ENCODE measurements around the gene ERP29.
"Not testable (repeated sequence)": the region's sequence is repeated elsewhere in the genome, so short reads cannot be mapped to it uniquely, and the experiment has no call there.

Gene ERP29

DNA sequence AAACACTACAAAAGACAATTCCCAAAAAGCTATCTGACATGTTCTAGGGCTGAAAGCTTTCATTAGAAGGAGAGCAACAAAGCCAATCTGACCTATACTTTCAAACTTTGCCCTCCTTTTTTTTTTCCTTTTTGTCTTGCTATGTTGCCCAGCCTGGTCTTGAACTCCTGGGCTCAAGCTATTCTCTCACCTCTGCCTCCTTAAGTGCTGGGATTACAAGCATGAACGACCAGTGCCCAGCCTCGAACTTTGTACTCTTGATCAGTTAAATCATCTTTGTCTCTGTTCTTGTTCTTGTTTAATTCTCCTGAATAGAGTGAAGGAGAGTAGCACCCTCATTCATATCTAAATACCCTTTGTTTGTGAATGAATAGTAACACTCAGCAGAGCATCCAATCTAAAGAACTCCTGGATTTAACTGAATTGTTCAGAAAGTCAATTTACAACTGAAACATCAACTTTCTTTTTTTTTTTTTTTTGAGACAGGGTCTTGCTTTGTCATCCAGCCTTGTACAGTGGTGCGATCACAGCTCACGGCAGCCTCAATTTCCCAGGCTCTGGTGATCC is 22.1 kb downstream of the ERP29 start:
- no peak for DNase-seq (ENCODE audit: low spot score)
- no peak for FAIRE-seq

DNA sequence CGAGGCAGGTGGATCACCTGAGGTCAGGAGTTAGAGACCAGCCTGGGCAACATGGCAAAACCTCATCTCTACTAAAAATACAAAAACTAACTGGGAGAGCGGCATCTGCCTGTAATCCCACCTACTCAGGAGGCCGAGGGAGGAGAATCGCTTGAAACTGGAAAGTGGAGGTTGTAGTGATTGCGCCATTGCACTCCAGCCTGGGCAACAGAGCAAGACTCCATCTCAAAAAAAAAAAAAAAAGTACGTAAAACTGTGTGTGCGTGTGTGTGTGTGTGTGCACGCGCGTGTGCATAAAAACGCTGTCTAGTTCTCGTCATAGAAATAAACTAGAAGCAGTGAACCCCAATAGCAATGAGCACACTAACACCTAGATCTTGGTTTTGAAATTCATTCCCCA is 23.4 kb downstream of the ERP29 start:
- FAIRE-seq; DNase-seq (ENCODE audit: low spot score): not testable (repeated sequence)

DNA sequence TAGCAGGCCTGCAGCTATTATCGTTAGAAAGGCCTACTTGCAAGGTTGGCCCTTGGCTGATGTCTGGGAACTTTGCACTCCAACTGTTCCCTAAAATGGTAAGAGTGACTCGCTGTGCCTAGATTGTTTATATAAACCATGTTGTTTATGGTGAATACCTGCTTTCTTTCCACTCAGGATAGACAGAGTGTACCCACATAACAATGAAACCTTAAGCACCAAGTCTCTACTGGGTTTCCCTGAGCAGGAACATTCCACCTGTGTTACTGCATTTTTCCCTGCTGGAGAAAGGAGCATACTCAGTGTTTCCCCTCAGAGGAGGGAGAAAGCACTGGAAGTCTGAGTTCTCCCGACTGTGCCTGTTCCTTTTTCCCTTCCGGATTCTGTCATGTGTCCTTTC is 32.8 kb downstream of the ERP29 start:
- FAIRE-seq, result no peak

DNA sequence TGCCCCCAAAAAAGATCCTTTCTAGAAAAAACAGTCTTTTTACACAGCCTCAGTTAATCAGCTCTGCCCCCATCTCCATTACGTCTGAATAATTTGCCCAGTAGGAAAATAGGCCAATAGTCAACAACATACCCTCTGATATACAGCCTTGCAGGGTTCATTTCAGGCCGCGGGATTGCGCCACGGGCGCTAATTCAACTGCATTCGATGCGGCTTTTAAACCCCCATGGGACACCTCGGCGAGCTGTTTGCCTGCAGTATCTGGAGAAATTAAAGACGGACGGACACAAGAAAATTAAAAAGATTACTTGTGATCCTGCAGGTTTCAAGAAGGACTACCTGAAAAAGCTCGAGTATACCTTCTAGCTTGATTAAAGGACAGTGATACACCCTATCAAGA is 36.1 kb downstream of the ERP29 start:
- DNase-seq (ENCODE audit: low spot score) (no peak), FAIRE-seq (no peak)

More for the DNA sequence above, 32.8 kb downstream of the ERP29 start:
- no peak for DNase-seq (ENCODE audit: low spot score)

DNA sequence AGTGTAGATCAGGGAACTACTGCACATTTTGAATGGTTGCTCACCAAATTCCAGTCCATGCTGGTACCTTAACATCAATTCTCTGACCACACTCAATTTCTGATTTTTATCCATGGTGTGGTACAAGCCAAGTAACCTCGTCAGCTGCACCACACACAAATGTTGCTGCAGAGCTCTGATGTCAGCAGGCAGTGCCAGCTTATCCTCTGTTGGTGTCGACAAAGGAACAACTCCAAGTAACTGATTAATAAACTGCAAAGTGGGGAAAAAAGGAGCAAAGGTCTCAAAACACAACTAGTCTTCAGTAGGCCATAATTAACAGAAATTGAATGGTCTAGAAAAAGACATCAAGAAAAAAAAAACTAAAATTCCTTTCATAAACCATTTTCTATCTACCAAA is 47.9 kb downstream of the ERP29 start:
- DNase-seq (ENCODE audit: low spot score) (no peak), FAIRE-seq (no peak)

DNA sequence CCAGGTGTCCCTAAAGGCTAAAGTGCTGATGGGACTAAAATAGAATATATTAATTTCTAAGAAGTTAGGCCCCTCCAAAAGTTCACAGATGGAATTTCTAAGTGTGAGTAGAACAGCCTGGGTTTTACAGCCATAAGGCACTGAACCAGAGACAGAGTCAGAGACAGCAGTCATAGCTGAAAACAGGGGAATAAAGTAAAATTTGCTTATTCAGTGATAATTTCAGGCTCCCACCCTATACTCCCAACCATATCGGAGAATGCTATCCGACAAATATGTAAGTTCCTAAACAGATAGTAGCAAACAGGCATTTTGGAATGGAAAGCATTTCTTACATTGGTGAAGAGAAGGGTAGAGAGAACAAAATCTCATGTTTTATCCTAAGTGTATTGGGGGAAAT is 50.0 kb downstream of the ERP29 start:
- FAIRE-seq (no peak), DNase-seq (ENCODE audit: low spot score) (no peak)

DNA sequence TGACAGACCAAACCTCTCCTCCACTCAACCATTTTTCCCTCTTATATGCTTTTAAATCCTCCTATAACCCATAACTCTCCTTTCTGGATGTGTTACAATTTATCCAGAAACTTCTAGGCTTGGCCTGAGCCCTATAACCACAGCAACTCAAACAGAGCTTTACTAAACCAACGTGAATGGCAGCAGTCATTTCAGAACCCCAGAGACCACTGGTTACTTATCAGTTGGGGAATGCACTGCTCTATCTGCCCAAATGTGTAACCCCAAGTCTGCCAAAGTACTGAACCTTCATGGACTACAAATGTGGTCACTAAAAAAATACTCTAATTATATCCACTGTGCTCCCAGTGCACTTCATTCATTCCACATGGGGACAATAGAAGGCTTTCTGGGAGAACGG is 53.3 kb downstream of the ERP29 start:
- FAIRE-seq (no peak), DNase-seq (ENCODE audit: low spot score) (no peak)

Measured in urothelium cell line (cell line).